Ovary (tissue), 3 donors: ENCODE measurements around the gene DTX2.
"Not testable (repeated sequence)": the region's sequence is repeated elsewhere in the genome, so short reads cannot be mapped to it uniquely, and the experiment has no call there.

Experiments used
- POLR2A ChIP-seq: fragments of 450-650 bp; IDR thresholded peaks from one replicate; pipeline ENCODE4 v1.6.1; 2017; ENCODE audit warnings: antibody characterized with exemption, mild to moderate bottlenecking, moderate library complexity
- TF ChIP-seq, protein P1 (sequence below), 3 donors: fragments of 450-650 bp in 2 of 3; fragments of 200-600 bp in 1 of 3; IDR thresholded peaks; one replicate each; pipeline versions ENCODE4 v1.5.1 to v1.8.0; 2016 to 2022; ENCODE audit warnings: antibody characterized with exemption in 3 of 3, mild to moderate bottlenecking in 1 of 3
- donor health status: DM: no; HTN: no; CAD: no.

DNA sequence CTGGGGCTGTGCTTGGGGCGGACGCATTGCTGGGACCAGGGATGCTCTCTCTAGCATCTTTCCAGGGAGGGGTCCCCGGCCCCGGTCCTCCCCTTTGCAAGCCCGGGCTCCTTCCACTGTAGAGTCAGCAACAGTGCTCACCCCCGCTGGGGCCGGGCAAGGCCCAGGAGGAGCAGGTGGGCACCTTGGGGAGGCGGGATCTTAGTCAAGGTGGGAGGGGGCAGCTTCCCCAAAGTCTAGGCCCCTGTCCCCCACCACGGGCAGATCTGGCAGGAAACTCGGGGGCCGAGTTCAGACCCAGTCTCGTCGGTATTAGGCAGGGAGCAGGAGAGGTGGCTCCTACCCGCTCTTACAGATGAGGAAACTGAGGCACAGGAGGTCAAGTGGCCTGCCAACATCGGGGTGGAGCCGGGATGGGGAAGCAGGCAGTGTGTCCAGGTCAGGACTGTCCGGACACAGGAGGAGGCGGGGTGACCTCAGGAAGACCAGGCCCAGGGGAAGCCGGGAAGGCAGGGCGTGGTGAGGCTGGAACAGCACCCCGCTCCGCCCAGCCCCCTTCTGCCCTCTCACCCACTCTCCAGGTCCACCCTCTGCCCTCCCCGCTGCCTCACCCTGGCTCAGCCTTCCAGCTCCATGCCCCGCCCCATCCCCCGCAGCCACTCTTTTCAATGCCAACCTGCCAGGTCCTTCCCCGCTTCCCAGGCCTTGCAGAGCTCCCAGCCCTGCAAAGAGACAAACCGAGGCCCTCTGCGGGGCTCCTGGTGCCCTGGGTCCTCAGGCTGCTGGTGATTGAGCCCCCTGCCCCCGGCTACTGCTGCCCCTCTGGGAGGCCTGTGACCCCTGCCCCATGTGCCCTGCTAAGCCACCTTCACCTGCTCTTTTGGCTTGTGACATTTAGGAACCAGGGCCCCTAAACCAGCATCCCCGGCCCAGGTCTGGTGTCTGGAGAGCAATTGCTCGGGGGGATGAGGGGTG is 50.7 kb downstream of the DTX2 start:
- TF ChIP-seq, protein P1, sequence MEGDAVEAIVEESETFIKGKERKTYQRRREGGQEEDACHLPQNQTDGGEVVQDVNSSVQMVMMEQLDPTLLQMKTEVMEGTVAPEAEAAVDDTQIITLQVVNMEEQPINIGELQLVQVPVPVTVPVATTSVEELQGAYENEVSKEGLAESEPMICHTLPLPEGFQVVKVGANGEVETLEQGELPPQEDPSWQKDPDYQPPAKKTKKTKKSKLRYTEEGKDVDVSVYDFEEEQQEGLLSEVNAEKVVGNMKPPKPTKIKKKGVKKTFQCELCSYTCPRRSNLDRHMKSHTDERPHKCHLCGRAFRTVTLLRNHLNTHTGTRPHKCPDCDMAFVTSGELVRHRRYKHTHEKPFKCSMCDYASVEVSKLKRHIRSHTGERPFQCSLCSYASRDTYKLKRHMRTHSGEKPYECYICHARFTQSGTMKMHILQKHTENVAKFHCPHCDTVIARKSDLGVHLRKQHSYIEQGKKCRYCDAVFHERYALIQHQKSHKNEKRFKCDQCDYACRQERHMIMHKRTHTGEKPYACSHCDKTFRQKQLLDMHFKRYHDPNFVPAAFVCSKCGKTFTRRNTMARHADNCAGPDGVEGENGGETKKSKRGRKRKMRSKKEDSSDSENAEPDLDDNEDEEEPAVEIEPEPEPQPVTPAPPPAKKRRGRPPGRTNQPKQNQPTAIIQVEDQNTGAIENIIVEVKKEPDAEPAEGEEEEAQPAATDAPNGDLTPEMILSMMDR (IDR thresholded peaks at IDR 0.05): not testable (repeated sequence)
- TF ChIP-seq POLR2A: not testable (repeated sequence)
